OCI-LY7 (cell line): ENCODE measurements around the gene IFNGR1. TPM values are rescaled to one million over a fixed set of nuclear protein-coding genes. Genes with fewer than 3 reads are reported as not detected.

Source experiments
- BruUV-seq: library from RNA; stranded (reverse); fragments of 400-500 nt; replicated peaks from 2 replicates; lab custom pipeline; 2021; lab: Mats Ljungman, UMichigan
- CTCF ChIA-PET: fragments of 300-600 bp; sonication (Branson Sonifier 250); formaldehyde crosslinking; loops from one replicate; lab custom pipeline; 2022; ENCODE audit warnings: antibody characterized with exemption; ENCODE audit not compliant: unreplicated experiment; lab: Charles Lee
- POLR2A ChIA-PET: fragments of 300-600 bp; sonication (Branson Sonifier 250); formaldehyde crosslinking; loops from one replicate; lab custom pipeline; 2022; ENCODE audit warnings: antibody characterized with exemption; lab: Charles Lee
- DNase-seq: peaks from one replicate; pipeline ENCODE4 v3.0.0-alpha.2; 2015; ENCODE audit warnings: low spot score
- H2AFZ ChIP-seq: fragments of 200-600 bp; sonication (generic), shearing (Covaris generic); 2 replicates; pipeline ENCODE4 v1.6.1; 2014; ENCODE audit warnings: mild to moderate bottlenecking, antibody characterized with exemption, low read length, moderate library complexity
- H3K27ac ChIP-seq: fragments of 200-600 bp; sonication (generic); 2 replicates; pipeline ENCODE4 v1.5.1; 2014; ENCODE audit warnings: mixed run types, low read depth, mild to moderate bottlenecking, moderate library complexity, low read length, inconsistent platforms; ENCODE audit not compliant: poor library complexity, severe bottlenecking
- H3K36me3 ChIP-seq: fragments of 200-600 bp; sonication (generic); 2 replicates; pipeline ENCODE4 v1.6.1; 2014; ENCODE audit warnings: mild to moderate bottlenecking, antibody characterized with exemption, low read length, moderate library complexity, mixed read lengths; ENCODE audit not compliant: insufficient read depth
- H3K4me1 ChIP-seq: fragments of 200-600 bp; sonication (generic); 2 replicates; pipeline ENCODE4 v1.5.1; 2014; ENCODE audit warnings: mild to moderate bottlenecking, low read length; ENCODE audit not compliant: insufficient read depth, poor library complexity, severe bottlenecking
- H3K4me2 ChIP-seq: fragments of 200-600 bp; sonication (generic); 2 replicates; pipeline ENCODE4 v1.6.1; 2014; ENCODE audit warnings: mild to moderate bottlenecking, low read length
- H3K4me3 ChIP-seq: fragments of 200-600 bp; sonication (generic); 2 replicates; pipeline ENCODE4 v1.5.1; 2014; ENCODE audit warnings: mild to moderate bottlenecking, low read depth, low read length; ENCODE audit not compliant: poor library complexity, severe bottlenecking
- H3K79me2 ChIP-seq: fragments of 200-600 bp; sonication (generic); 2 replicates; pipeline ENCODE4 v1.6.1; 2016; ENCODE audit warnings: low read depth, mild to moderate bottlenecking, low read length, moderate library complexity, mixed read lengths; ENCODE audit not compliant: insufficient read depth
- H3K9me2 ChIP-seq: fragments of 200-600 bp; sonication (generic); 2 replicates; pipeline ENCODE4 v1.6.1; 2016; ENCODE audit warnings: mild to moderate bottlenecking, low read length, mixed read lengths; ENCODE audit not compliant: insufficient read depth
- H3K9me3 ChIP-seq: fragments of 200-600 bp; sonication (generic); 2 replicates; pipeline ENCODE4 v1.6.1; 2014; ENCODE audit warnings: mild to moderate bottlenecking, mixed run types, low read length, mixed read lengths
- H4K20me1 ChIP-seq: fragments of 200-600 bp; sonication (generic); 2 replicates; pipeline ENCODE4 v1.6.1; 2014; ENCODE audit warnings: mild to moderate bottlenecking, antibody characterized with exemption, low read length, moderate library complexity, mixed read lengths; ENCODE audit not compliant: insufficient read depth
- CTCF ChIP-seq: fragments of 200-600 bp; sonication (generic); conservative IDR thresholded peaks from 2 replicates; pipeline ENCODE4 v1.5.1; 2014; ENCODE audit warnings: mild to moderate bottlenecking, antibody characterized with exemption, low read length, moderate library complexity, mixed read lengths
- EZH2phosphoT487 ChIP-seq: fragments of 200-600 bp; sonication (generic); IDR thresholded peaks from 2 replicates; pipeline ENCODE4 v1.6.1; 2018; ENCODE audit warnings: low read depth, borderline replicate concordance, mild to moderate bottlenecking, mixed run types, antibody characterized with exemption, low read length, moderate library complexity, mixed read lengths
- intact Hi-C: fragments of 100-400 bp; cut with micrococcal nuclease; formaldehyde crosslinking; loops from one replicate; pipeline ENCODE4 v1.10.0; 2022; ENCODE audit not compliant: unreplicated experiment
- total RNA-seq, 2 experiments: library from RNA; depleted of rRNA in 1 of 2; stranded (reverse); fragments of >200 nt in 1 of 2; shearing (Covaris generic) in 1 of 2; gene quantifications; 2 replicates each; pipeline ENCODE4 v1.2.3, GENCODE V29; 2014 to 2022

Gene IFNGR1
- total RNA-seq, 2 experiments from 2014 or later: 23.2 to 23.6 TPM

- intact Hi-C loops: no loop called here
- no peaks in the 10 kb centered on the region for H4K20me1 ChIP-seq
- H3K27ac ChIP-seq: no peak overlapping the region
- no peak for DNase-seq
- H2AFZ ChIP-seq: no peak overlapping the region
- H3K4me2 ChIP-seq: no peak overlapping the region
- POLR2A ChIA-PET: no interaction called here
- no peak for TF ChIP-seq CTCF
- no peak for TF ChIP-seq EZH2phosphoT487
- no peak overlapping the region for H3K4me3 ChIP-seq
- H3K9me2 ChIP-seq: no peaks in the 10 kb centered on the region
- H3K9me3 ChIP-seq: 0 out of 2 replicates have a peak, but pooled peaks cover 1% of the 10 kb centered on the region
- CTCF ChIA-PET: no interaction called here
- no TSS peak for BruUV-seq
- no peaks in the 10 kb centered on the region for H3K4me1 ChIP-seq
- no peaks in the 10 kb centered on the region for H3K79me2 ChIP-seq
- peaks cover 90% of the 10 kb centered on the region for H3K36me3 ChIP-seq
Measured at GRCh38 chr6:137201006-137201405, 18.2 kb downstream of the IFNGR1 start.

- no peaks in the 10 kb centered on the region for H3K9me3 ChIP-seq
- H3K4me3 ChIP-seq: no peak overlapping the region
- H3K4me1 ChIP-seq: no peaks in the 10 kb centered on the region
- no peaks in the 10 kb centered on the region for H3K79me2 ChIP-seq
- TF ChIP-seq EZH2phosphoT487 (no peak), CTCF (no peak)
- CTCF ChIA-PET: no interaction called here
- no peaks in the 10 kb centered on the region for H4K20me1 ChIP-seq
- H3K27ac ChIP-seq: no peak overlapping the region
- POLR2A ChIA-PET: interaction anchor here (0.6 kb wide), 2 partner anchors 47 to 317 kb away, joined by 3 read pairs; no protein-coding TSS in a partner anchor
- H3K36me3 ChIP-seq: peaks cover 87% of the 10 kb centered on the region
- no peaks in the 10 kb centered on the region for H3K9me2 ChIP-seq
- no peak overlapping the region for H3K4me2 ChIP-seq
- intact Hi-C loops: no loop called here
- no peak for DNase-seq
- H2AFZ ChIP-seq: no peak overlapping the region
- BruUV-seq: no TSS peak
Measured at GRCh38 chr6:137200288-137200687, 18.9 kb downstream of the IFNGR1 start.

- Histone ChIP-seq H3K79me2 (no peaks in the 10 kb centered on the region), H3K36me3 (peaks cover 63% of the 10 kb centered on the region), H3K4me1 (no peaks in the 10 kb centered on the region), H3K4me2 (no peak overlapping the region), H2AFZ (no peak overlapping the region), H3K27ac (no peak overlapping the region), H3K9me2 (no peaks in the 10 kb centered on the region), H3K4me3 (no peak overlapping the region), H3K9me3 (no peaks in the 10 kb centered on the region), H4K20me1 (no peaks in the 10 kb centered on the region)
- intact Hi-C loops: no loop called here
- no TSS peak for BruUV-seq
- CTCF ChIA-PET: no interaction called here
- TF ChIP-seq EZH2phosphoT487 (no peak), CTCF (no peak)
- POLR2A ChIA-PET: no interaction called here
- DNase-seq: no peak
Measured at GRCh38 chr6:137197684-137198645, 21.2 kb downstream of the IFNGR1 start.
